Endodermal cell (in vitro differentiated cells): ENCODE data around the gene NUP153. TPM values are rescaled to one million over a fixed set of nuclear protein-coding genes. Genes with fewer than 3 reads are reported as not detected.

ENCODE experiments used
- DNase-seq: peaks from one replicate; pipeline ENCODE4 v3.0.0-alpha.2; 2017
- H3K27ac ChIP-seq: 2 replicates; pipeline ENCODE4 v1.5.1; 2013; ENCODE audit warnings: mild to moderate bottlenecking, low read depth, low read length, moderate library complexity
- H3K27me3 ChIP-seq: 2 replicates; pipeline ENCODE4 v1.6.1; 2013; ENCODE audit warnings: mild to moderate bottlenecking, low read length, moderate library complexity; ENCODE audit not compliant: insufficient read depth, control insufficient read depth, poor library complexity, severe bottlenecking
- H3K36me3 ChIP-seq: 2 replicates; pipeline ENCODE4 v1.7.0; 2013; ENCODE audit warnings: mild to moderate bottlenecking, low read length, moderate library complexity; ENCODE audit not compliant: control insufficient read depth, insufficient read depth
- H3K4me1 ChIP-seq: one replicate; pipeline ENCODE4 v1.7.0; 2013; ENCODE audit warnings: low read length; ENCODE audit not compliant: control insufficient read depth, insufficient read depth
- H3K4me3 ChIP-seq: 2 replicates; pipeline ENCODE4 v1.5.1; 2013; ENCODE audit warnings: mild to moderate bottlenecking, low read length, moderate library complexity
- H3K9ac ChIP-seq: 2 replicates; pipeline ENCODE4 v1.6.1; 2013; ENCODE audit warnings: mild to moderate bottlenecking, low read length, moderate library complexity; ENCODE audit not compliant: poor library complexity, severe bottlenecking; ENCODE audit errors: extremely low read depth
- H3K9me3 ChIP-seq: 2 replicates; pipeline ENCODE4 v1.6.1; 2013; ENCODE audit warnings: mild to moderate bottlenecking, low read length, moderate library complexity; ENCODE audit not compliant: control insufficient read depth
- H3K27ac Mint-ChIP-seq: 2 replicates; pipeline ENCODE4 v1.8.0; 2020; ENCODE audit warnings: mixed read lengths
- H3K27me3 Mint-ChIP-seq: 2 replicates; pipeline ENCODE4 v1.8.0; 2021; ENCODE audit warnings: mild to moderate bottlenecking, mixed read lengths; ENCODE audit not compliant: insufficient read depth
- H3K36me3 Mint-ChIP-seq: 2 replicates; pipeline ENCODE4 v1.8.0; 2020; ENCODE audit warnings: low read depth, mixed read lengths
- H3K4me1 Mint-ChIP-seq: 2 replicates; pipeline ENCODE4 v1.8.0; 2020; ENCODE audit warnings: mixed read lengths
- H3K4me3 Mint-ChIP-seq: 2 replicates; pipeline ENCODE4 v1.8.0; 2020; ENCODE audit warnings: mild to moderate bottlenecking, moderate library complexity, mixed read lengths
- H3K9me3 Mint-ChIP-seq: 2 replicates; pipeline ENCODE4 v1.8.0; 2020; ENCODE audit warnings: mild to moderate bottlenecking, mixed read lengths
- WGBS, 2 experiments: methylation state at CpG; one replicate each; pipeline versions ENCODE4 v1.1.5 to v1.1.7; 2013; ENCODE audit warnings: missing lambda C conversion rate in 2 of 2, mixed read lengths in 1 of 2; ENCODE audit not compliant: insufficient coverage in 1 of 2, insufficient read length in 1 of 2; 5-methylcytosine and 5-hydroxymethylcytosine counted together
- total RNA-seq, 2 donors: library from RNA; stranded (reverse); fragmentation: NEBNext Ultra II Directional in 1 of 2; extraction: Animal tissue kit (Norgen Biotek cat#: 25700) in 1 of 2; gene quantifications; 2 replicates in 1 of 2; 3 replicates in 1 of 2; pipeline ENCODE4 v1.2.1, GENCODE V29; 2021
- TF ChIP-seq, protein P1 (sequence below): fragments of 200-600 bp; sonication (generic); conservative IDR thresholded peaks from 2 replicates; pipeline ENCODE4 v1.5.0; 2021; ENCODE audit warnings: antibody characterized with exemption, mild to moderate bottlenecking

The NUP153 gene
- total RNA-seq, 2 donors from 2014 or later, result 58.9 to 69.6 TPM

DNA sequence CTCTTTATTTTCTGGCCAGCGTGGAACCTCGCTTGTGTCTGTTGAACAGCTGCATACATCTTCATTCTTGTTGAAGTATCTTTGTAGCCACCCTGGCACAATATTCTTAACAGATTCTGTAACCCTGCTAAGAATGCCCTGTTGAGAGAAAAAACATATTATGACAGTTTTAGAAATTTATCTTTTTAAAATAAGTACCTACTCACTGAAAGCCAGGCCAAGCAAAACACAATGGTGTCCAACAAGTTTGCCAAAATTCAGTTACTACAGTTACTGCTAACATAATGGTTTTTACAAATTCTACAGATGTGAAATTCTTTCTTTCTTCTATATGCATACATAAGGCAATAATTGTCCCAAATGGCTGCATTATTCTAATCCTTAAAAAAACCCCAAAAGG is 18.2 kb downstream of the NUP153 start:
- H3K27me3 ChIP-seq, result no peaks in the 10 kb centered on the region
- H3K4me1 Mint-ChIP-seq, result peaks cover 6% of the 10 kb centered on the region
- no peaks in the 10 kb centered on the region for H3K4me1 ChIP-seq
- no peak for DNase-seq
- TF ChIP-seq, protein P1, sequence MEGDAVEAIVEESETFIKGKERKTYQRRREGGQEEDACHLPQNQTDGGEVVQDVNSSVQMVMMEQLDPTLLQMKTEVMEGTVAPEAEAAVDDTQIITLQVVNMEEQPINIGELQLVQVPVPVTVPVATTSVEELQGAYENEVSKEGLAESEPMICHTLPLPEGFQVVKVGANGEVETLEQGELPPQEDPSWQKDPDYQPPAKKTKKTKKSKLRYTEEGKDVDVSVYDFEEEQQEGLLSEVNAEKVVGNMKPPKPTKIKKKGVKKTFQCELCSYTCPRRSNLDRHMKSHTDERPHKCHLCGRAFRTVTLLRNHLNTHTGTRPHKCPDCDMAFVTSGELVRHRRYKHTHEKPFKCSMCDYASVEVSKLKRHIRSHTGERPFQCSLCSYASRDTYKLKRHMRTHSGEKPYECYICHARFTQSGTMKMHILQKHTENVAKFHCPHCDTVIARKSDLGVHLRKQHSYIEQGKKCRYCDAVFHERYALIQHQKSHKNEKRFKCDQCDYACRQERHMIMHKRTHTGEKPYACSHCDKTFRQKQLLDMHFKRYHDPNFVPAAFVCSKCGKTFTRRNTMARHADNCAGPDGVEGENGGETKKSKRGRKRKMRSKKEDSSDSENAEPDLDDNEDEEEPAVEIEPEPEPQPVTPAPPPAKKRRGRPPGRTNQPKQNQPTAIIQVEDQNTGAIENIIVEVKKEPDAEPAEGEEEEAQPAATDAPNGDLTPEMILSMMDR, result no peak
- no peak overlapping the region for H3K4me3 ChIP-seq
- H3K36me3 ChIP-seq, result peaks cover 52% of the 10 kb centered on the region
- 96 to 100% methylated on average over 2 of the region's 2 CpGs for WGBS, 2 experiments
- no peaks in the 10 kb centered on the region for H3K9me3 Mint-ChIP-seq
- H3K36me3 Mint-ChIP-seq, result peaks cover 36% of the 10 kb centered on the region
- no peak overlapping the region for H3K27ac Mint-ChIP-seq
- H3K9ac ChIP-seq, result no peak overlapping the region
- H3K27ac ChIP-seq, result no peak overlapping the region
- no peak overlapping the region for H3K4me3 Mint-ChIP-seq
- no peaks in the 10 kb centered on the region for H3K9me3 ChIP-seq
- no peaks in the 10 kb centered on the region for H3K27me3 Mint-ChIP-seq

DNA sequence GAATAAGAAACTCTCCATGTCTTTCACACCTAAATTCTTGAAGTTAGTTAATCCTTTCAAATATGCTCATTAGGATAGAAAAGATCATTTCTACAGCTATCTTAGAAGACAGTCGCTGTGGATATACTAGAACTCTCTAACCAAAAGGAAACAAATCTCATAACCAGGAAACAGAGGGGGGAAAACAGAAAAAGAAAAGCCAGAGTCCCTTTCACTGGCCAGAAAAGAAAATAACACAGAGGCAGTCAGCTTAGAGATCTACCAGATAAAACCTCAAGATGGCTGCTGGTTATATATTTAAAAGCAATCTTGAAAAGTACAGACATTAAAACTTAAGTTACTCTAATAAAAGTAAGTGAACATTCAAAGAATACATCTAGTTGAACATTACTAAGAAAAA is 19.6 kb downstream of the NUP153 start:
- Mint-ChIP-seq H3K9me3 (no peaks in the 10 kb centered on the region), H3K27ac (no peak overlapping the region), H3K4me3 (no peak overlapping the region), H3K4me1 (peaks cover 6% of the 10 kb centered on the region), H3K36me3 (peaks cover 47% of the 10 kb centered on the region), H3K27me3 (no peaks in the 10 kb centered on the region)
- TF ChIP-seq, protein P1, result no peak
- Histone ChIP-seq H3K9me3 (no peaks in the 10 kb centered on the region), H3K4me1 (no peaks in the 10 kb centered on the region), H3K9ac (no peak overlapping the region), H3K27me3 (no peaks in the 10 kb centered on the region), H3K36me3 (peaks cover 63% of the 10 kb centered on the region), H3K27ac (no peak overlapping the region), H3K4me3 (no peak overlapping the region)
- no peak for DNase-seq
- WGBS, 2 experiments, result 100% methylated on average over 1 of the region's 1 CpG; no CpG with 5 or more reads in 1 of the 2 experiments

DNA sequence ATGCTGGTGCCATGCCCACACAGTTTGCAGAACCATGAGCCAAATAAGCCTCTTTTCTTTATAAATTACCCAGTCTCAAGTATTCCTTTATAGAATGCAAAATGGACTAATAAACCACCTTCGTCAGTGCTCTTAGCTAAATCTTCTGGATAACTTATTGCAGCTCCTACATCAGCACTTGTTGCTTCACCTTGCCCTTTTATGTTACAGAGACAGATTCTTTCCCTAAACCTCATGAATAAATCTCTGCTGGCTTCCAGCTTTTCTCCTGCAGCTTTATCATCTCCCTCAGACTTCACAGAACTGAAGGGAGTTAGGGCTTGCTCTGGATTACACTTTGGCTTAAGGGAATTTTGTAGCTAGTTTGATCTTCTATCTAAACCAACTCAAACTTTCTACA is 22.6 kb downstream of the NUP153 start:
- Histone ChIP-seq H3K27me3 (no peaks in the 10 kb centered on the region), H3K4me3 (no peak overlapping the region), H3K4me1 (no peaks in the 10 kb centered on the region), H3K9me3 (no peaks in the 10 kb centered on the region), H3K27ac (no peak overlapping the region), H3K36me3 (peaks cover 90% of the 10 kb centered on the region), H3K9ac (no peak overlapping the region)
- H3K9me3 Mint-ChIP-seq, result no peaks in the 10 kb centered on the region
- TF ChIP-seq, protein P1, result no peak
- WGBS, 2 experiments, result 99 to 100% methylated on average over 1 of the region's 1 CpG
- H3K36me3 Mint-ChIP-seq, result peaks cover 65% of the 10 kb centered on the region
- H3K4me1 Mint-ChIP-seq, result peaks cover 15% of the 10 kb centered on the region
- H3K27me3 Mint-ChIP-seq, result no peaks in the 10 kb centered on the region
- H3K27ac Mint-ChIP-seq, result no peak overlapping the region
- H3K4me3 Mint-ChIP-seq, result no peak overlapping the region
- DNase-seq, result no peak
